GM19043 (cell line): ENCODE measurements around the gene SIGLECL1.

Experiments
- ATAC-seq: cut with Tn5 transposase; IDR thresholded peaks from one replicate; pipeline ENCODE4 v1.9.1; 2021; ENCODE audit warnings: low read depth; ENCODE audit not compliant: unreplicated experiment

The SIGLECL1 gene

DNA sequence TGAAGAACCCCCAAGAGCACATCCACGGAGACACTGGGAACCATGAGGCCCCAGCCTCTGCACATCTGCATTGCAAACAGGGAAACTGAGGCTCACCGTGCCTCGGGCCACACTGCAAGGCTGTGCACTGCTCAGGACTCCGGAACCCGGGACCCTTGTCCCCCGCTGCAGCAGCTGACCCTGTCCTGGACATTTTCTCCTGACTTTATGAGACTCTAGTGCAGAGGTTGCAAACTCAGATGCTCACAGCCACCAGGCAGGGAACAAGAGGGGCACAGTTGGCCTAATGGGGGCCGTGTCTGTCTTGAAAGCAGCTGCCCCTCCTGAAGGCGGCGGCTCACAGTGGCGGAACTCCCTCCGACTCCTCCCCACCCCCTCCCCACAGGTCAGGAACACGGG is 44.1 kb downstream of the SIGLECL1 start:
- ATAC-seq: no peak

DNA sequence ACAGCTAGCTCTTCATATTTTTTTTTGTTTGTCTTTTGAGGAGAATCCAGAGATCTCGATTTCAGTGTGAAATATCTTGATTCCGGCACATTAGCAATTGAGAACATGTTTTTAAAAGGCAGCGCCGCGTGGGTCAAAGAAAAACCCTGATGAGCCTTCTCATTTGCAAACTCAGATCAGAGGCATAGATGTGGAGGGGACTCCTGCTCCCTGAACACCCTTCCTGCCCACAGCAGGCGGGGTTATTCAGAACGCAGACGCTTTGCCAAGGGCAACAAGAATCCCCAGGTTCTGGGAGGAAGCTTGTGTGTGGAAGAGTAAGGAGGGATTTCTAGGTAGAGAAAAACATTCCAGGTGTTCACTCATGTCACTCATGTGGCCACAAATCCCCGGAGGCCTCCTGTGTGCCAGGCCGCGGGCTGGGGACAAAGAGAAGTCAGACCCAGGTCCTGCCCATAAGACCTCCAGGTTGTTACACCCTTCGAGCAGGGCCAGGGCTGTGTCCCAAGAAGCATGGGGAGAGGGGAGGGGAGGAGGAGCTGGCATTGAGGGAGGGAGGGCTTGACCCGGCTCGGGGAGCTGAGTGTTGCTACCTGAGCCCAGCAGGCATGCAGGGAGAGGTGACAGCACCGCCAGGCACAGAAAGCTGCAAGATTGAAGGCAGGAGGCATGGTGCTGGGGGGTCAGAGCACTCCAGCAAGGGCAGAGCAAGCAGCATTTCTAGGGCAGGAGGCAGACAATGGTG is 44.7 kb downstream of the SIGLECL1 start:
- ATAC-seq: no peak

DNA sequence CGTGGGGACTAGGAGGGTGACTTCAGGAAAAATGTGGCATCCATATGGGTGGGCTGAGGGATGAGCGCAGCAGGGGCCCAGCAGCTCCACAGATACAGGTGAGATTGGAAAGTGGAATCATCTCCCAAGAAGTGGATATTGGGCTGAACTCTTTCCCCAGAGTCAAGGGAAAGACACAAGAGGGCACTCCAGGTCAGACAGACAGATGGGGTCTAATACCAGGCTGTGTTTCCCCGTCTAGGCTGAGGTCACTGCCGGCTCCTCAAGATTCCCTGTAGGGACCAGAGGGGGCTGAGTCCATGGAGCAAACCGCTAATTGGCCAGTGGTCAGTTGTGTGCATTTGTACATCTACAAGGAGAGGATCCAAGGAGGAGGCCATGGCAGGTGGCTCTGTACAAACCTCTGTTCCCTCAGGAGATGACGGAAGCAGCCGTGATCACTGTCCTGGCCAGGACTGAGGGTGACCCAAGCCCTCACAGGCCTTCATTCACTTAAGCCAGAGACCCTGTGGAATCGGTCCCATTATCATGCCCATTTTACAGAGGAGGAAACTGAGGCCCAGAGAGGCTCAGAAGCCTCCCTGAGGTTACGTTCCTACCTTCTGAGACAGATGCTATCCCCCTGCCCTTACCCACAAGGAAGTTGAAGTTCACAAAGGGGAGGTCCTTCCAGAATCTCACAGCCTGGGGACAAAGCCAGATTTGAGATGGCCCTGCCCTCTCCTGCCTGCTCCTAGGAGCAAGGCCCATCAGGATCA is 45.6 kb downstream of the SIGLECL1 start:
- ATAC-seq: no peak

DNA sequence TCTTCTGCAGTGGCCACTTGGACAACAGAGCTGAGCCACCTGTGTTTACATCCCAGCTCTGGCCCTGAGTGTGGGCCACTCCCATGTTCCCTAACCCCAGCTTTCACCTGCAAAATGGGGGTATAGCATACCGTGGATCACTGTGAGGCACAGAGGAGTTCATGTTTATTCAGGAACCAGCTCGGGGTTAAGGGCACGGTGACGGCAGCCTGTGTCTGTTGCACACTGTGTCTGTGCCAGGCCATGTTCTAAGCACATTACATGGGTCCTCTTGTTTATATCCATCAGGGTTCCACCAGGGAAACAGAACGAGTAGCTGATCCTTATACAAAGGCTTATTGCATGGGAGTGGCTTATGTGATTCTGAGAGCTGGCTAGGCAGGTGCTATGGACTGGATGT is 46.5 kb downstream of the SIGLECL1 start:
- no peak for ATAC-seq

DNA sequence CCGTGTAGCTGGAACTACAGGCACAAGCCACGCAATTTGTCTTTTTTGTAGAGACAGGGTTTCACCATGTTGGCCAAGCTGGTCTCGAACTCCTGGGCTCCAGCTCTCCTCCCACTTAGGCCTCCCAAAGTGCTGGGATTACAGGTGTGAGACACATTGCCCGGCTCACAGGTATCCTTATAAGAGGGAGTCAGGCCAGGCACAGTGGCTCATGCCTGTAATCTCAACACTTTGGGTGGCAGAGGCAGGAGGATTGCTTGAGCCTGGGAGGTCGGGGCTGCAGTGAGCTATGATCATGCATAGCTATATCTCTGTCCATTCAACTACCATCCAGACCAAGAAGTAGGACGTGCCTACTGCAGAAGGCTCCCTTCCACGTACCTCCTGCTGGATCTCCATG is 50.4 kb downstream of the SIGLECL1 start:
- ATAC-seq: no peak

DNA sequence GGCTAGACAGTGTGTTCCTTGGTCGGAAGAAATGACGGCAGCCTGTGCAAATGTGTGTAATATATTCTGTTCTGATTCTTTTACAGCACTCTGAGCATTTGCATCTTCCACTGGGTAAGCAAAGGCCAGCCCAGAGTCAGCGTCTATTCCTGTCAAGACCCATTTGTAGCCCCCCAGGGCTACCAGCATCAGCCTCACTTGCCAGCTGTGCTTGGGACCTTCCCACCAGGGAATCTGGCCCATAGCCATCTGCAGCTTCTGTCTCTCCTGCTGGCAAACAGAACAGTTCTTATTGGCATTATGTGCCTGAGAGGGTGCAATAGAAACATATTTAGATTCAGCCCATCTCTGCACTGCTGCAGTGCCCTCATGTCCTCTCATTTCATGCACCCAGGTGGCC is 54.6 kb downstream of the SIGLECL1 start:
- ATAC-seq: no peak

DNA sequence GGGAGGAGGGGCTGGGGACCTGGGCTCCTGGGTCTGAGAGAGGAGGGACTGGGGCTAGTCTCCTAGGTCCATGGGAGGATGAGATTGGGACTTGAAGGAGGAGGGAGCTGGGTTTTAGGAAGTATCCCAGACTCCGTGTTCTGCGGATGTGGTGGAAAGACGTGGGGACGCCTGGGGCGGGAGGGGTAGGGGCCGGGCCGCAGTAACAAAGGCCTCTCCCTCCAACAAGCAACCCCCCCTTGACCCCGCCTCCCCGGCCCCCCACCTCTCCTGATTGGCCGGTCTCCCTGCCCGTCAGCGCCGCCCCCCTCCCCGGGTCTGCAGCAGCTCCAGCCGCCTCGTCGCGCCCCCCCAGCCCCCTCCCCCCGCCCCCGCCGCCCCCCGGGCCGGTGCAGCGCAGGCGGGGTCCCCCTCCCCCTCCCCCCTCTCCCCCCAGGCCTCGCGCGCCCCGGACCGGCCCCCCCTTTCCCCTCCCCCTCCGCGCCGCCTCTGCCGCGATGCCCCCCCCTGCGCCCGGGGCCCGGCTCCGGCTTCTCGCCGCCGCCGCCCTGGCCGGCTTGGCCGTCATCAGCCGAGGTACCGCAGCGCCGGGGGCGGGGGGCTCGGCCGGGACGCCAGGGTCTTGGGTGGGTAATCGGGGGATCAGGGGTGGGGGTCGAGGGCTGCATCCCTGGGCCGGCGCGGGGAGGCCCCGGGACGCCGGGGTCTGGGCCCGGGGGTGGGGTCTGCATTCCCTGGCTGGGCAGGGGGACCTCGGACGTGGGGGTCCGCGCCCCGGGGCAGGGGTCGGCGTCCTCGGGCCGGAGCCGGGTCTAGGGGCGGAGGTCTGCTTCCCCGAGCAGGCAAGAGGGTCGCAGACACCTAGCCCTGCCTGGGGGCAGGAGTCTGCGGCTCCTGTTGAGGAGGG is 60.7 kb downstream of the SIGLECL1 start, which contains the start of gene IGLON5:
Gene IGLON5 (plus strand): TSS at position 294 of the 907 bp plus-strand sequence. CDS start 204 bp downstream, at position 498.
- ATAC-seq: no peak

DNA sequence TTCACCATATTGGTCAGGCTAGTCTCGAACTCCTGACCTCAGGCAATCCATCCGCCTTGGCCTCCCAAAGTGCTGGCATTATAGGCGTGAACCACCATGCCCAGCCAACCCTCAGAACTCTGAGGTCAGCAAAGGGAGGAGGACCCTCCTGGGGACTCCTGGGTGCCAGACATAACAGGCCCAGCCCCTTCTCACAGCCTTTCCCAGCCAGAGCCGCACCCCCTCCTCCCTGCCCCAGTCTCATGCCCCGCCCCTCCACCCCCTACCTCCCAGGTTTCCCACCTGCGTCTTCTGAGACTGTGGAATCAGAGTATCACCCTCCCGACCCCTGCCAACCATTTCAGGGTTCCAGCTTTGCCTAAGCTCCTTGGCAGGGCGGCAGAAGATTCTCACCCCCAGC is 65.8 kb downstream of the SIGLECL1 start:
- no peak for ATAC-seq

DNA sequence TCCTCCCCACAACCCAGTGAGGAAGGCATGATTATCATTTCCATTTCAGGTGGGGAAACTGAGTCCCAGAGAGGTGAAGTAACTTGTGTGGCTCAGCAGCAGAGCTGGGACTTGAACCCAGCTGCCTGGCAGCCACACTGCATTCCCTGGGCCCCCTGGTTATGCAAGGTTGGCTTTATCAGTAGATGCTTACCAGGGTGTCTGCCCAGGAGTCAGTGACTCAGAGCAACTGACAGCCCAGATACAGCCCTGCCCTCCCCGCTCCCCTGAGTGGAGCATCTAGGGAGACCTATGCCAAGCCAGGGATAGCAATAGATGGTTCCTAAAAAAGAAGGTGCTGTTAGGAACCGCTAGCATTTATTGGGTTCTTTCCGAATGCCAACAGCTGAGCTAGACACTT is 66.5 kb downstream of the SIGLECL1 start:
- no peak for ATAC-seq

DNA sequence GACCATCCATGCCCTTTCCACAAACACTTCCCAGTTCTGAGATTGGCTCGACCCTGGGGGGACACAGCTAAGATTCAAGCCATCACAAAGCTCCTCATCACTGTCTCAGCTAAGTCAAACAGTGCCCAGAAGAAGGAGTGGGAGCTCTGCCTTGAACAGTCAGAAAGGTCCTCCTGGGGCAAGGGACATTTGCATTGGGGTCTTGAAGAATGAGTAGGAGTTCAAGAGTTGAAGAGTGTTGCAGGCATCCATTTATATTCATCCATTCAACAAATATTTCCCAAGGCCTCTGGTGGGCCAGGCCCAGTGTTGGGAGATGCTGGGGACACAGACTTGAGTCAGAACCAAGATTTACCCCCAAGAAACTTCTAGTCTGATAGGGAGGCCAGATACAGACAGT is 67.1 kb downstream of the SIGLECL1 start:
- ATAC-seq: no peak
